SHP77 treated with DMSO at 0.1 percent for 48 hours (cell line): Measurements from ENCODE around the gene VTN.
A peak's percentile ranks its signal among the peaks of the same experiment; 100 is the strongest.

ENCODE experiments used
- DNase-seq: peaks from one replicate; lab custom pipeline; 2025; lab: John Stamatoyannopoulos, UW

VTN gene

DNA sequence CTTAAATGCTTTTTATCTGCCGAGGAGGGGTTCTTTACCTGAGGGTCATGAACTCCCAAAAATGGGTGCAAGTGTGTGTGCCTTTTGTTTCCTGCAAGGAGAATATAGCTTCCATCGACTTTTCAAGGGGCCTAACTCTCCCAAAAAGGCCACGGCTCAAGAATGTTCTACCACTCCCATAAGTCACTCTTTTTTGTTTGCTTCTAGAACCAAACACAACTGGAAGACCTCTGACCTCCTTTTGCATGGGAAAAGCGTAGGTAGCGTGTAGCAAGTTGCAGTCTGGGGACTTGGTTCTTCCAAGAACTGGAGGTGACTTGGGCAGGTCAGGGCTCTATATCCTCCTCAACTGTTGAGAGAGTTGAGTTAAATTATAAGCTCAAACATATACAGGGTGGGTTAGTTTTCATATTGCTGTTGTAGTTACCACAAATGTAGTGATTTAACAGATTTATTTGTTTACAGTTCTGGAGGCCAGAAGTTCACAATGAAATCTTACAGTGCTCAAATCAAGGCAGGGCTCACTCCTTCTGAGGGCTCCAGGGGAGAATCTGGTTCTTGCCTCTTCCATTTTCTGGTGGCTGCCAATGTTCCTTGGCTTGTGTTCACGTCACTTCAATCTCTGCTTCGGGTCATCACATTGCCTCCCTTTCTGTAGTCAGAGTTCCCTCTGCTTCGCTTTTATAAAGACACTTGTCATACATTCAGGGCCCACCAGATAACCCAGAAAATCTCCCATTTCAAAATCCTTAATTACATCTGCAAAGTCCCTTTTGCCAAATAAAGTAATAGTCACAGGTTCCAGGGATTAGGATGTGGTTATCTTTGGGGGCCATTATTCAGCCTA is 49.7 kb downstream of the VTN start:
- no peak for DNase-seq

DNA sequence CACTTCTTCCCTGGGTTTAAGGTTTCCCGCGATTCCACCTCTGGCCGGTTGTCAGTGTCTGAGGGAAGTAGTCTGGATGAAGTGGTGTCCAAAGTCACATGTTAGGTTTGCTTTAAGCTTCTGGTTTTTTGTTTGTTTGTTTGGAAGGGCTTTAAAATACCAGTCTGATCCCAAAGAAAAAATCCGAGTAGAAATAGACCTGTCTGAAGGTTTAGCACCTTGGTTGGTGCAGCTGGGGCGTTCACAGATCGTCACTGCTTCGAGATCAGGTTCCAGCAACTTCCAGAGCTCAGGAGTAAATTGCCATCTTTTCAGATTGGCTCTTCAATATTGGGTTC is 50.5 kb downstream of the VTN start:
- DNase-seq, result no peak

DNA sequence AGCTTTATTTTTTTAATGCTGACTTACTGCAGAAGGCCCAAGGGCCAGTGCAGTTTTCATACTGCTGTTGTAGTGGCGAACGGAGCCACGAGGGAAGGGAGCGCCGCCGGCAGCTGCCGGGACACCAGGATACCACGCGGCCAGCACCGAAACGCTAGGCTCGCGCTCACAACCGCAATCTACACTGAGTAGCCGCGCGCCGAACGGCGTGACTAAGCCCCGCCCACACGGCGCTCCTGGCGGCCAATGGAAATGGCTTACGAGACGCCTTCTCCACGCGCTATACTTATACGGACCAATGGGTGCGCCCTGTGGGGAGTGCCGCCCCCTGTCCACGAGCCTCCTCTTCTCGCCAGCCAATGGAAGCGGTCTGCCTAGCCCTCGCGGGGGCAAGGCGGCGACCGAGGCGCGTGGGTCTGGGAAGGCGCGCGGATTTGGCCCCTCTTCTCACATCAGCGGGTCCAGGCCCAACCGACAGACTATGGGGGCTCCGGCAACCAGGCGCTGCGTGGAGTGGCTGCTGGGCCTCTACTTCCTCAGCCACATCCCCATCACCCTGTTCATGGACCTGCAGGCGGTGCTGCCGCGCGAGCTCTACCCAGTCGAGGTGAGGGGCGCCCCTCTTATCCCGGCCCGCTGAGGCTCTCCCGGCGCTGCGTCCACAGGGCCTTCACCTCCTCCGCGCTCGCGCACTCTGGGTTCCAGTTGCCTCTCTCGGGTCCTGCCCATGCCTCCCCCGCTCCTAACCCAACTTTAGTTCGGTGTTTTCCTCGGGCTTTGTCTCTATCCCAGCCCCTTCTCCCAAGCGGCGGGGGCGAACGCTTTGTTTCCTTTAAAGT is 51.1 kb downstream of the VTN start, which contains the start of gene TMEM97:
TSS of gene TMEM97 (plus strand) at position 442 of the 839 bp plus-strand sequence. CDS start at position 482, 40 bp downstream.
- peak; percentile 96 for DNase-seq

DNA sequence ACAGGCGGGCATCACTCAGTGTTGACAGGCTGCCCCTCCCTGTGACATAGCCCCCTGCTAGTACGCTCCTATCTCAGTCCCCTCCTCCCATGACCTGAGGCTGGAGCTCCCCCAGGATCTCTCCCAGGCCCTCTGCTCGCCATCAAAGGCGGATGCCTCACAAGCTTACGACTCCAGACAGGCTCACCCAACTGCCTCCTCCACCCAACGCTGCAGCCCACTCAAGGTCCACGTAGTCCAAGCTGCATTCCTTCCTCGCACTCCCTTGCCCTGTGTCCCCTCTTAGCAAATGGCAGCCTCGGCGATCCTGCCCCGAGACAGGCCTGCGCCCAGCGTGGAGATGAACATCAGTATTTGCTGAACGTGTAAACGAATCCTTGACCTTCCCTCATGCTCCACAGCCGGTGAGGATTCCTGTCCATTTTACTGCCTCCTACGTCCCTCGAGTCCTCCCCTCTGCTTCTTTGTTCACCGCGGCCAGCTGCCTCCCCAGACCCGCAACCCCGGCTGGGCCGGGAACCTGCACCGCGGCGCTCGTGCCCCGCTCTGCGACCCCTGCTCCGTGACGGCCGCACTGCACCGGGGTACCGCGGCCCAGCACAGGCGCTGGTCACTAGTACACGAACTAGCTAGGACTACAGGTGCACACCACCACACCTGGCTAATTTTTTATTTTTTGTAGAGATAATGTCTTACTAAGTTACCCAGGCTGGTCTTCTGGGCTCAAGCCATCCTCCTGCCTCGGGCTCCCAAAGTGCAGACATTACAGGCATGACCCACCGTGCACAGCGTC is 51.9 kb downstream of the VTN start:
- no peak for DNase-seq
